AG09319 (cell line): ENCODE results near the gene RNF167.

Source experiments
- DNase-seq: peaks from one replicate; pipeline ENCODE4 v3.0.0-alpha.2; 2010; ENCODE audit warnings: low read depth; ENCODE audit errors: extremely low read depth
- CTCF ChIP-seq: IDR thresholded peaks from 2 replicates; pipeline ENCODE4 v1.5.1; 2011; ENCODE audit warnings: low read depth, mild to moderate bottlenecking, inconsistent platforms, low read length, moderate library complexity

RNF167 gene

GRCh38 chr17:4895657-4896331 is 44.3 kb upstream of the RNF167 start:
- no peak; the same call in 1 of the 2 replicates for TF ChIP-seq CTCF
- DNase-seq = no peak

GRCh38 chr17:4896332-4897197 is 43.5 kb upstream of the RNF167 start:
- TF ChIP-seq CTCF = no peak
- DNase-seq = no peak

- no peak for DNase-seq
- TF ChIP-seq CTCF = no peak
Measured at GRCh38 chr17:4897198-4897687, 42.8 kb upstream of the RNF167 start.

- no peak for DNase-seq
- TF ChIP-seq CTCF = no peak
Measured at GRCh38 chr17:4897785-4898184, 42.3 kb upstream of the RNF167 start.

- no peak for DNase-seq
- no peak for TF ChIP-seq CTCF
Measured at GRCh38 chr17:4898351-4898750, 41.7 kb upstream of the RNF167 start.

- no peak for DNase-seq
- no peak for TF ChIP-seq CTCF
Measured at GRCh38 chr17:4898927-4899326, 41.1 kb upstream of the RNF167 start.
